Ishikawa (cell line): ENCODE results near the gene MAGI2.

ENCODE experiments used
- CEBPB ChIP-seq: IDR thresholded peaks from 2 replicates; pipeline ENCODE4 v1.6.1; 2012
- CREB1 ChIP-seq: IDR thresholded peaks from 2 replicates; pipeline ENCODE4 v1.6.1; 2012; ENCODE audit warnings: low read depth
- EGR1 ChIP-seq: IDR thresholded peaks from 2 replicates; pipeline ENCODE4 v1.6.1; 2012
- EP300 ChIP-seq: IDR thresholded peaks from 2 replicates; pipeline ENCODE4 v1.6.1; 2012; ENCODE audit warnings: borderline replicate concordance
- FOXM1 ChIP-seq: IDR thresholded peaks from 2 replicates; pipeline ENCODE4 v1.6.1; 2012; ENCODE audit warnings: low read depth, borderline replicate concordance
- MAX ChIP-seq: IDR thresholded peaks from 2 replicates; pipeline ENCODE4 v1.6.1; 2012
- NFIC ChIP-seq: IDR thresholded peaks from 2 replicates; pipeline ENCODE4 v1.6.1; 2012
- RAD21 ChIP-seq: IDR thresholded peaks from 2 replicates; pipeline ENCODE4 v1.6.1; 2012; ENCODE audit warnings: low read depth
- REST ChIP-seq: IDR thresholded peaks from 2 replicates; pipeline ENCODE4 v1.6.1; 2012; ENCODE audit warnings: low read depth, mild to moderate bottlenecking
- TAF1 ChIP-seq: IDR thresholded peaks from 2 replicates; pipeline ENCODE4 v1.6.1; 2012; ENCODE audit warnings: low read depth, mild to moderate bottlenecking
- TCF12 ChIP-seq: IDR thresholded peaks from 2 replicates; pipeline ENCODE4 v1.6.1; 2012; ENCODE audit warnings: low read depth
- TEAD4 ChIP-seq: IDR thresholded peaks from 2 replicates; pipeline ENCODE4 v1.6.1; 2012
- YY1 ChIP-seq: IDR thresholded peaks from 2 replicates; pipeline ENCODE4 v1.6.1; 2012; ENCODE audit warnings: low read depth
- ZBTB7A ChIP-seq: IDR thresholded peaks from 2 replicates; pipeline ENCODE4 v1.6.1; 2012; ENCODE audit warnings: low read depth
- TF ChIP-seq, protein P1 (sequence below): IDR thresholded peaks from 2 replicates; pipeline ENCODE4 v1.6.1; 2012

Gene MAGI2

DNA sequence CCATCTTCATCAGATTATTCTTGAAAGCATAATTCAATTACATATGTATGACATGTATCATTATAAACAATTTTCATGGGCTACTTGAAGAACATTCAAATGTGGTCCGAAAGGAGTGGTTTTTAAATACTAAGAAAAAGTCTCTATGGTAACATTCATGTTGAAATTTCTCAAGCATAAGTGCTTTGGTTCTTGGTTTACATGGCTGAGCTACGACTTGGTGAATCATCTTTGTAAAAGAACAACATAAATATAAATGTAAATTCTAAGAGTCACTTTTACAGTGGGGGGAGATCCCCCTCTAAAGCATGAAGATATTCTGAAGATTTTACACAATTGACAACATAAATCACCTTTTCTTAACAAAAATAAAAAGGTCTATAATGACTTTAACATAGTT lies 118.6 kb downstream of the MAGI2 start:
- TF ChIP-seq CEBPB (no peak), CREB1 (no peak), NFIC (no peak), YY1 (no peak), RAD21 (no peak), TAF1 (no peak), TEAD4 (no peak), EGR1 (no peak), REST (no peak)

DNA sequence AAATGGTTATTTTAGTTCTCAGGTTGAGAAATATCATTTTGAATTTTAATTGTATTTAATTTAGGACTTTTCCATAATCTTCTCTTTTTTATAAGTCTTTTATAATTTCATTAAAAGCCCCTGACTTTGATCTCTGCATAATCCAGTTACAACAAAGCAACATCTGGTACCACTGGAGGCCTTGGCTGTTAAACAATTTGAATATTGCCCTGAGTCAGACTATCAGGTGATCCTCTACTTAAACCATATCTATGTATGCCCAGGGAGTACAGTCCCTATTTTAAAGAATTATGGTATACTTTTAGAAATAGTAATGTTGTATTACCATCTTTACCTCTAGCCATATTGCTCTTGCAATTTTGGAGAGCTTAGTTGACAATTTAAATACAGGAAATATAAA lies 119.1 kb downstream of the MAGI2 start:
- TF ChIP-seq TAF1 (no peak), EGR1 (no peak), CREB1 (no peak), TCF12 (no peak), EP300 (no peak), ZBTB7A (no peak), NFIC (no peak)

DNA sequence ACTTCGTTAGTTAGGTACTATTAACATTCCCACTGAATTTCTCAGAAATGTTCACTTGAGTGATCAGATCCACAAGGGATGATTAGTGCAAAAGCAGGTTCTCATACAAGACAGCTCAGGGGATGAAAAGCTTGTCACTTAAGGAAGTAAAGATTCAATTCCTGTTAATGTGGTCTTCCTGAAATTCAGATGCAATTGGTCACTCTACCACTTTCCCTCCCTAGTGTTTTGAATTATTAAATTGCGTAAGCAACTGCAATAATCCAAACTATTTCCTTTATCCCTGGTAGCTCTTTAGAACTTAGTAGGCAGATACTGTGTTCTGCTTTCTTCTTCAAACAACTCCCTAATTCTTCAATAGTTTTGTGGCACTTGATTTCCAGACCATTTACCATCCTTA lies 121.4 kb downstream of the MAGI2 start:
- TF ChIP-seq TEAD4 (no peak), REST (no peak), FOXM1 (no peak), EP300 (no peak), TAF1 (no peak), NFIC (no peak), YY1 (no peak), TCF12 (no peak), RAD21 (no peak), CEBPB (no peak), ZBTB7A (no peak), CREB1 (no peak), MAX (no peak), EGR1 (no peak)
- TF ChIP-seq, protein P1, sequence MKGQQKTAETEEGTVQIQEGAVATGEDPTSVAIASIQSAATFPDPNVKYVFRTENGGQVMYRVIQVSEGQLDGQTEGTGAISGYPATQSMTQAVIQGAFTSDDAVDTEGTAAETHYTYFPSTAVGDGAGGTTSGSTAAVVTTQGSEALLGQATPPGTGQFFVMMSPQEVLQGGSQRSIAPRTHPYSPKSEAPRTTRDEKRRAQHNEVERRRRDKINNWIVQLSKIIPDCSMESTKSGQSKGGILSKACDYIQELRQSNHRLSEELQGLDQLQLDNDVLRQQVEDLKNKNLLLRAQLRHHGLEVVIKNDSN: no peak

GRCh38 chr7:79329464-79329863 lies 124.0 kb downstream of the MAGI2 start:
- no peak for TF ChIP-seq MAX

DNA sequence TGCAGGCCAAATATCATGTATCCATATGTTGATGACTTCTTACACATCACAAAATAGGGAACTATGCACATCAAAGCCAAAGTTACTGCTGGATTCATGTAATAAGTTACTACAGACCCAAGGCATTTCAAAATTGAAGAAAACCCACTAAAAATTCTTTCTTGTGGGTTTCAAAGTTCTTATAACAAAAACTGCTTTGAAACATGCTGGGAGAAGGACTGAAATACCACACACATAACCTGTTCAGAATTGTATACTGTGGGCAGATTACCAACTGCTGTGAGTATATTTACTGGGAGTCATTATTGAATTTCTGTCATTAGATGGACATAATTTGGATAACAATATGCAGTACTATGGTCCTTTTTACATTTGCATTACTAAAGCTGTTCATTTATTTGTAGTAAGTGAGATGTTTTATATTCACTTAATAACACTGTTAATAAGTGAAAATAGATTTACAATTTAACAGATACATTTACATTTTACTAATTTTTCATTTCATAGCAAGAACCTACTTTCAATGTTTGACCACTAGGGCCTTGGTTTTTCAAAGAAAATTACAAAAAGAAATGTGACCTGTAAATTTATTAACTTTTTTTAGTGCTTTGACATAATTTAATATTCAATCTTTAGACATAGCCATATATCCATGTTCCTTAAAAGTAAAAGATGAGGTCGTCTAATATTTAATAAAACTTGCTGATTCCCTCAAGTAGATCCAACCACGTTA lies 132.6 kb downstream of the MAGI2 start:
- TF ChIP-seq TCF12 (no peak), RAD21 (no peak), FOXM1 (no peak), YY1 (no peak), TAF1 (no peak), TEAD4 (no peak), ZBTB7A (no peak), EP300 (no peak), CEBPB (no peak), NFIC (no peak), MAX (no peak), CREB1 (no peak)
- TF ChIP-seq, protein P1: no peak

- TF ChIP-seq REST (no peak), TEAD4 (no peak), FOXM1 (no peak)
These were observed 134.1 kb downstream of the MAGI2 start for GRCh38 chr7:79319369-79319768.
